H1 (cell line): ENCODE results near the gene HFE. TPM values are rescaled to one million over a fixed set of nuclear protein-coding genes. Genes with fewer than 3 reads are reported as not detected.

Source experiments
- CTCF ChIA-PET: fragments of 300-600 bp; sonication (Branson Sonifier 250); formaldehyde crosslinking; loops from one replicate; lab custom pipeline; 2021; ENCODE audit not compliant: partially characterized antibody; lab: Charles Lee
- POLR2A ChIA-PET: fragments of 300-600 bp; sonication (Branson Sonifier 250); formaldehyde crosslinking; loops from one replicate; lab custom pipeline; 2021; ENCODE audit warnings: inconsistent platforms; ENCODE audit not compliant: partially characterized antibody; lab: Charles Lee
- DNase-seq, 2 experiments: peaks; one replicate each; pipeline versions ENCODE4 v3.0.0 to v3.0.0-alpha.2; 2010 to 2022; ENCODE audit warnings: low spot score in 2 of 2, low read depth in 1 of 2, mixed read lengths in 1 of 2
- FAIRE-seq: peaks from 2 replicates; lab custom pipeline; 2011; peaks lifted over from hg19 to GRCh38; lab: Jason Lieb, UNC
- H2AFZ ChIP-seq: 2 replicates; pipeline ENCODE4 v1.8.1; 2012; ENCODE audit warnings: low read length, inconsistent platforms
- H2AK5ac ChIP-seq: 2 replicates; pipeline ENCODE4 v1.6.1; 2013; ENCODE audit warnings: low read depth, low read length
- H2BK120ac ChIP-seq: replicated peaks from 2 replicates; pipeline ENCODE3; 2013; ENCODE audit warnings: low read depth, low read length, inconsistent platforms
- H2BK12ac ChIP-seq: 2 replicates; pipeline ENCODE4 v1.6.1; 2013; ENCODE audit warnings: low read depth, low read length
- H2BK15ac ChIP-seq: 2 replicates; pipeline ENCODE4 v1.6.1; 2013; ENCODE audit warnings: low read length
- H2BK20ac ChIP-seq: 2 replicates; pipeline ENCODE4 v1.6.1; 2013; ENCODE audit warnings: low read length
- H2BK5ac ChIP-seq: 2 replicates; pipeline ENCODE4 v1.6.1; 2013; ENCODE audit warnings: low read depth, low read length
- H3K14ac ChIP-seq: 2 replicates; pipeline ENCODE4 v1.6.1; 2013; ENCODE audit warnings: inconsistent platforms; ENCODE audit not compliant: insufficient read length
- H3K18ac ChIP-seq: 2 replicates; pipeline ENCODE4 v1.6.1; 2013; ENCODE audit warnings: low read length; ENCODE audit errors: extremely low read depth
- H3K23ac ChIP-seq: 2 replicates; pipeline ENCODE4 v1.6.1; 2013; ENCODE audit warnings: inconsistent platforms; ENCODE audit not compliant: insufficient read length
- H3K23me2 ChIP-seq: 2 replicates; pipeline ENCODE4 v1.6.1; 2013; ENCODE audit warnings: low read depth, low read length
- H3K27ac ChIP-seq: 2 replicates; pipeline ENCODE4 v1.6.1; 2011; ENCODE audit warnings: low read depth, low read length, inconsistent platforms
- H3K27me3 ChIP-seq, 4 experiments: replicated peaks in 1 of 4; 1 replicate in 1 of 4; 2 replicates in 3 of 4; pipeline versions ENCODE4 v1.6.1 to v1.8.1; 2011 to 2013; ENCODE audit warnings: low read length in 3 of 4, mild to moderate bottlenecking in 3 of 4, inconsistent platforms in 2 of 4, mixed read lengths in 2 of 4, moderate library complexity in 1 of 4; ENCODE audit not compliant: control insufficient read depth in 3 of 4, insufficient read depth in 3 of 4; ENCODE audit errors: extremely low read depth in 1 of 4
- H3K36me3 ChIP-seq, 4 experiments: 2 replicates each; pipeline versions ENCODE4 v1.6.1 to v1.8.1; 2011 to 2013; ENCODE audit warnings: mild to moderate bottlenecking in 4 of 4, low read length in 3 of 4, moderate library complexity in 2 of 4, control low read depth in 1 of 4, inconsistent platforms in 1 of 4; ENCODE audit not compliant: insufficient read depth in 4 of 4, control insufficient read depth in 2 of 4
- H3K4ac ChIP-seq: replicated peaks from 2 replicates; pipeline ENCODE3; 2013; ENCODE audit warnings: low read length, low read depth, mixed read lengths, inconsistent platforms; ENCODE audit not compliant: insufficient read length
- H3K4me1 ChIP-seq, 4 experiments: replicated peaks in 1 of 4; 1 replicate in 1 of 4; 2 replicates in 3 of 4; pipeline versions ENCODE4 v1.6.1 to v1.8.1; 2011 to 2013; ENCODE audit warnings: low read length in 3 of 4, inconsistent platforms in 2 of 4, mixed read lengths in 1 of 4; ENCODE audit not compliant: insufficient read depth in 4 of 4, control insufficient read depth in 3 of 4
- H3K4me2 ChIP-seq, 2 experiments: 2 replicates each; pipeline versions ENCODE4 v1.6.1 to v1.8.1; 2011 to 2013; ENCODE audit warnings: low read depth in 2 of 2, low read length in 2 of 2, control low read depth in 1 of 2, inconsistent platforms in 1 of 2, mild to moderate bottlenecking in 1 of 2; ENCODE audit not compliant: insufficient read depth in 1 of 2
- H3K4me3 ChIP-seq, 4 experiments: fragments of 200-600, 300-600 bp in 1 of 4; sonication (generic), shearing (Covaris generic), sonication (Bioruptor Twin) in 1 of 4; 2 replicates each; pipeline versions ENCODE4 v1.5.1 to v1.8.1; 2011 to 2016; ENCODE audit warnings: low read length in 4 of 4, low read depth in 3 of 4, control low read depth in 2 of 4, inconsistent platforms in 2 of 4, mild to moderate bottlenecking in 2 of 4, mixed read lengths in 1 of 4, moderate library complexity in 1 of 4; ENCODE audit not compliant: insufficient read depth in 2 of 4; ENCODE audit errors: extremely low read depth in 1 of 4
- H3K56ac ChIP-seq: replicated peaks from 2 replicates; pipeline ENCODE3; 2013; ENCODE audit warnings: low read depth, mild to moderate bottlenecking, mixed read lengths, low read length, inconsistent platforms; ENCODE audit not compliant: insufficient read length
- H3K79me1 ChIP-seq: 2 replicates; pipeline ENCODE4 v1.6.1; 2013; ENCODE audit warnings: low read depth, low read length, control low read depth
- H3K79me2 ChIP-seq, 2 experiments: 2 replicates each; pipeline versions ENCODE4 v1.6.1 to v1.8.1; 2012 to 2013; ENCODE audit warnings: low read length in 2 of 2, mild to moderate bottlenecking in 2 of 2, inconsistent platforms in 1 of 2; ENCODE audit not compliant: insufficient read depth in 2 of 2, control insufficient read depth in 1 of 2
- H3K9ac ChIP-seq, 4 experiments: replicated peaks in 1 of 4; 1 replicate in 1 of 4; 2 replicates in 3 of 4; pipeline versions ENCODE4 v1.6.1 to v1.8.1; 2011 to 2013; ENCODE audit warnings: low read depth in 3 of 4, low read length in 3 of 4, control low read depth in 2 of 4, mild to moderate bottlenecking in 2 of 4, moderate library complexity in 2 of 4, inconsistent platforms in 1 of 4; ENCODE audit errors: extremely low read depth in 1 of 4
- H3K9me3 ChIP-seq, 2 experiments: 2 replicates each; pipeline versions ENCODE4 v1.6.1 to v1.8.1; 2012 to 2013; ENCODE audit warnings: mild to moderate bottlenecking in 2 of 2, moderate library complexity in 2 of 2, control low read depth in 1 of 2, inconsistent platforms in 1 of 2, low read depth in 1 of 2, low read length in 1 of 2, mixed read lengths in 1 of 2; ENCODE audit not compliant: insufficient read depth in 2 of 2
- H4K20me1 ChIP-seq, 2 experiments: replicated peaks in 1 of 2; 2 replicates each; pipeline versions ENCODE3 to v1.8.1; 2011 to 2013; ENCODE audit warnings: inconsistent platforms in 2 of 2, low read length in 2 of 2, mild to moderate bottlenecking in 1 of 2; ENCODE audit not compliant: insufficient read depth in 2 of 2, control insufficient read depth in 1 of 2
- H4K5ac ChIP-seq: 2 replicates; pipeline ENCODE4 v1.6.1; 2013; ENCODE audit warnings: low read length, low read depth, mixed read lengths, inconsistent platforms; ENCODE audit not compliant: insufficient read length
- H4K8ac ChIP-seq: 2 replicates; pipeline ENCODE4 v1.8.0; 2013; ENCODE audit warnings: mild to moderate bottlenecking, moderate library complexity, low read length, inconsistent platforms; ENCODE audit not compliant: insufficient read depth; ENCODE audit errors: extremely low read depth
- H4K91ac ChIP-seq: replicated peaks from 2 replicates; pipeline ENCODE3; 2013; ENCODE audit warnings: low read length, mixed read lengths, inconsistent platforms; ENCODE audit not compliant: insufficient read length
- ATF3 ChIP-seq: IDR thresholded peaks from 2 replicates; pipeline ENCODE4 v1.6.1; 2011; ENCODE audit warnings: low read depth, mild to moderate bottlenecking, low read length; ENCODE audit not compliant: insufficient read depth
- GABPA ChIP-seq: IDR thresholded peaks from 2 replicates; pipeline ENCODE4 v1.6.1; 2011; ENCODE audit warnings: mild to moderate bottlenecking, low read length, moderate library complexity, borderline replicate concordance; ENCODE audit not compliant: insufficient read depth
- GTF2F1 ChIP-seq: IDR thresholded peaks from 2 replicates; pipeline ENCODE4 v1.6.1; 2012; ENCODE audit warnings: low read depth, low read length, improper control_type of control experiment, borderline replicate concordance
- HDAC2 ChIP-seq, 2 experiments: fragments of 300-600 bp in 1 of 2; sonication (generic) in 1 of 2; IDR thresholded peaks; 2 replicates each; pipeline ENCODE4 v1.6.1; 2011 to 2012; ENCODE audit warnings: low read depth in 2 of 2, low read length in 2 of 2, mild to moderate bottlenecking in 2 of 2, moderate library complexity in 2 of 2, borderline replicate concordance in 1 of 2, inconsistent platforms in 1 of 2
- NANOG ChIP-seq: IDR thresholded peaks from 2 replicates; pipeline ENCODE4 v1.6.1; 2011; ENCODE audit warnings: low read length, low read depth, mild to moderate bottlenecking, inconsistent platforms; ENCODE audit not compliant: insufficient read depth, poor library complexity, severe bottlenecking
- RXRA ChIP-seq: IDR thresholded peaks from 2 replicates; pipeline ENCODE4 v1.6.1; 2011; ENCODE audit warnings: low read depth, mild to moderate bottlenecking, low read length, moderate library complexity; ENCODE audit not compliant: insufficient read depth
- WGBS, 2 experiments: shearing (Covaris generic) in 1 of 2; methylation state at CpG; one replicate each; pipeline versions ENCODE4 v1.1.6 to v1.1.7; 2013 to 2015; ENCODE audit warnings: low lambda C conversion rate in 2 of 2, mixed read lengths in 2 of 2, inconsistent platforms in 1 of 2, low coverage in 1 of 2, missing lambda C conversion rate in 1 of 2; ENCODE audit not compliant: insufficient replicate concordance in 2 of 2, insufficient coverage in 1 of 2, insufficient read length in 1 of 2; ENCODE audit errors: extremely low coverage in 1 of 2, missing lambda C conversion rate in 1 of 2; 5-methylcytosine and 5-hydroxymethylcytosine counted together
- polyA plus RNA-seq, 7 experiments: library from polyadenylated mRNA; depleted of rRNA in 3 of 7; stranded (reverse) in 5 of 7; unstranded in 2 of 7; fragments of >200 nt in 5 of 7; fragments of 200-250 nt in 2 of 7; gene quantifications; 1 replicate in 5 of 7; 2 replicates in 1 of 7; 4 replicates in 1 of 7; pipeline versions ENCODE4 v1.2.1 to v1.2.3, GENCODE V29; 2011 to 2013; ENCODE audit warnings: missing spikeins in 2 of 7, mixed read lengths in 2 of 7
- total RNA-seq: library from RNA; stranded (reverse); fragmentation: NEBNext Ultra II Directional; extraction: Animal tissue kit (Norgen Biotek cat#: 25700); gene quantifications from 2 replicates; pipeline ENCODE4 v1.2.1, GENCODE V29; 2021

HFE gene
- total and polyA plus RNA-seq, 2 of the 8 experiments (the other 6 are each of a cell fraction or from before 2014, with no cell fraction given), result 1.6 to 2.0 TPM

DNA sequence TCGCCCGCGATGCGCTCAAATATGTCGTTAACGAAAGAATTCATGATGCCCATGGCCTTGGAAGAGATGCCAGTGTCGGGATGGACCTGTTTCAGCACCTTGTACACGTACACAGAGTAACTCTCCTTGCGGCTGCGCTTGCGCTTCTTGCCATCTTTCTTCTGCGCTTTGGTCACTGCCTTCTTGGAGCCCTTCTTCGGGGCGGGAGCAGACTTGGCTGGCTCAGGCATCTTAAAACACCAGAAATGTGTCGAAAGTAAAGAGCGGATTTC lies 36.4 kb downstream of the HFE start:
- no peak overlapping the region for H2BK120ac ChIP-seq
- no peak overlapping the region for H2BK15ac ChIP-seq
- H2AFZ ChIP-seq, result no peak overlapping the region
- H3K56ac ChIP-seq, result peak overlapping the region; percentile 86
- peak overlapping the region; percentile 65 to 99 (median 93) for H3K9ac ChIP-seq
- H4K5ac ChIP-seq, result no peak overlapping the region
- peaks cover 0 to 36% of the 10 kb centered on the region in 2 experiments; a peak in 3 of 4 replicates for H3K79me2 ChIP-seq
- H3K23ac ChIP-seq, result no peak overlapping the region
- peaks cover 7 to 13% of the 10 kb centered on the region in 2 experiments for H4K20me1 ChIP-seq
- H2BK12ac ChIP-seq, result peak overlapping the region; percentile 20; the same call in 1 of the 2 replicates
- no peaks in the 10 kb centered on the region for H3K9me3 ChIP-seq
- H3K79me1 ChIP-seq, result no peaks in the 10 kb centered on the region
- no peak overlapping the region for H3K4ac ChIP-seq
- peaks cover 1 to 9% (median 4%) of the 10 kb centered on the region in 4 experiments; a peak in 4 of 7 replicates for H3K4me1 ChIP-seq
- H4K91ac ChIP-seq, result peak overlapping the region; percentile 52
- H3K18ac ChIP-seq, result peak overlapping the region; percentile 79
- H3K4me2 ChIP-seq, result peak overlapping the region; percentile 71 to 80
- H2BK5ac ChIP-seq, result peak overlapping the region; percentile 94
- H4K8ac ChIP-seq, result no peak overlapping the region
- H3K27ac ChIP-seq, result peak overlapping the region; percentile 91
- WGBS, 2 experiments, result 0% methylated on average over 16 of the region's 16 CpGs; no CpG with 5 or more reads in 1 of the 2 experiments
- peaks cover 0 to 2% (median 0%) of the 10 kb centered on the region in 4 experiments; a peak in 1 of 8 replicates for H3K36me3 ChIP-seq
- FAIRE-seq (no peak), DNase-seq (peak; percentile 80 to 81)
- CTCF ChIA-PET, result interaction anchor here (1.1 to 1.7 kb wide), 5 partner anchors 18 to 98 kb away, joined by 3 to 6 read pairs (median 4); no protein-coding TSS in a partner anchor
- H3K4me3 ChIP-seq, result peak overlapping the region; percentile 82 to 100 (median 98)
- H2AK5ac ChIP-seq, result no peak overlapping the region
- no peak overlapping the region for H2BK20ac ChIP-seq
- POLR2A ChIA-PET, result interaction anchor here (0.8 to 17.3 kb wide), 54 partner anchors 9 to 1774 kb away, joined by 3 to 1244 read pairs (median 22); partner anchors contain the start of gene HFE
- no peak overlapping the region for H3K14ac ChIP-seq
- H3K27me3 ChIP-seq, result no peaks in the 10 kb centered on the region
- H3K23me2 ChIP-seq, result no peaks in the 10 kb centered on the region; the same call in 1 of the 2 replicates
- no peak for TF ChIP-seq ATF3
- TF ChIP-seq RXRA, result no peak
- no peak; a peak in 1 of 4 replicates for TF ChIP-seq HDAC2 (IDR thresholded peaks at IDR 0.05; ENCODE audit: borderline replicate concordance in 1 of 2, low read depth in 2 of 2, low read length in 2 of 2)
- TF ChIP-seq GTF2F1, result no peak
- TF ChIP-seq NANOG, result no peak
- no peak for TF ChIP-seq GABPA
